Measurements from ENCODE around the gene PLK1.
"Not testable (repeated sequence)": the region's sequence is repeated elsewhere in the genome, so short reads cannot be mapped to it uniquely, and the experiment has no call there.

Gene PLK1

GRCh38 chr16:23678430-23679273 lies at the start of gene PLK1:
PLK1 (plus strand) TSS chr16:23678889; CDS start chr16:23678933, 44 bp downstream.
- DNase-seq: peak; percentile 77

- no peak for DNase-seq
Observed at GRCh38 chr16:23629516-23629915, 49.2 kb upstream of the PLK1 start.

- DNase-seq: not testable (repeated sequence)
Observed at GRCh38 chr16:23631874-23632273, 46.8 kb upstream of the PLK1 start.

GRCh38 chr16:23634461-23635036 lies 44.1 kb upstream of the PLK1 start:
- no peak for DNase-seq

GRCh38 chr16:23635958-23636357 lies 42.7 kb upstream of the PLK1 start:
- DNase-seq: no peak

GRCh38 chr16:23640615-23640930 lies 38.1 kb upstream of the PLK1 start:
- DNase-seq: no peak

GRCh38 chr16:23640931-23641765 lies 37.5 kb upstream of the PLK1 start, which contains the start of the genes DCTN5 and PALB2:
DCTN5 (plus strand) TSS chr16:23641466; CDS start chr16:23641543, 77 bp downstream.
PALB2 (minus strand) TSS chr16:23641310; CDS start chr16:23641157, 153 bp downstream.
- peak; percentile 93 for DNase-seq

- no peak for DNase-seq
Observed at GRCh38 chr16:23642246-23642774, 36.4 kb upstream of the PLK1 start.

- no peak for DNase-seq
Observed at GRCh38 chr16:23650674-23651416, 27.8 kb upstream of the PLK1 start.

- no peak for DNase-seq
Observed at GRCh38 chr16:23651943-23652468, 26.7 kb upstream of the PLK1 start.

GRCh38 chr16:23663918-23664317 lies 14.8 kb upstream of the PLK1 start:
- no peak for DNase-seq

GRCh38 chr16:23666571-23667354 lies 11.9 kb upstream of the PLK1 start:
- no peak for DNase-seq

- no peak for DNase-seq
Observed at GRCh38 chr16:23667355-23667659, 11.4 kb upstream of the PLK1 start.

- DNase-seq: no peak
Observed at GRCh38 chr16:23668225-23668624, 10.5 kb upstream of the PLK1 start.

GRCh38 chr16:23668873-23669272 lies 9.8 kb upstream of the PLK1 start:
- no peak for DNase-seq

GRCh38 chr16:23670137-23670776 lies 8.4 kb upstream of the PLK1 start:
- DNase-seq: peak; percentile 85

- DNase-seq: no peak
Observed at GRCh38 chr16:23673971-23674614, 4.6 kb upstream of the PLK1 start.

GRCh38 chr16:23676924-23677480 lies 1.7 kb upstream of the PLK1 start:
- no peak for DNase-seq

- peak; percentile 23 for DNase-seq
Observed at GRCh38 chr16:23679274-23679985, 741 bp downstream of the PLK1 start.

GRCh38 chr16:23679986-23680336 lies 1.3 kb downstream of the PLK1 start:
- DNase-seq: no peak
